Tibial artery (tissue), 4 donors: ENCODE results near the gene KTN1.

Experiments used
- DNase-seq, 2 donors: peaks; one replicate each; pipeline ENCODE4 v3.0.0-alpha.2; 2019
- H3K27ac ChIP-seq, 2 donors: fragments of 200-600 bp; sonication (generic) in 1 of 2; 1 replicate in 1 of 2; 2 replicates in 1 of 2; pipeline ENCODE4 v1.5.1; 2018 to 2019; ENCODE audit warnings: mild to moderate bottlenecking in 1 of 2
- H3K27me3 ChIP-seq, 2 donors: fragments of 200-600 bp; sonication (generic) in 1 of 2; one replicate each; pipeline versions ENCODE4 v1.5.1 to v1.6.0; 2016 to 2019
- H3K36me3 ChIP-seq, 3 donors: fragments of 200-600 bp; sonication (generic) in 2 of 3; one replicate each; pipeline ENCODE4 v1.5.1; 2016 to 2019; ENCODE audit warnings: mild to moderate bottlenecking in 2 of 3
- H3K4me1 ChIP-seq, 4 donors: fragments of 200-600 bp; sonication (generic) in 2 of 4; 1 replicate in 3 of 4; 2 replicates in 1 of 4; pipeline ENCODE4 v1.5.1; 2016 to 2019
- H3K4me3 ChIP-seq, 2 donors: fragments of 200-600 bp; sonication (generic) in 1 of 2; 1 replicate in 1 of 2; 2 replicates in 1 of 2; pipeline ENCODE4 v1.5.1; 2018 to 2019; ENCODE audit warnings: mild to moderate bottlenecking in 2 of 2
- H3K9me3 ChIP-seq, 3 donors: fragments of 200-600 bp; sonication (generic) in 1 of 3; one replicate each; pipeline ENCODE4 v1.5.1; 2016 to 2019
- CTCF ChIP-seq, 2 experiments: fragments of 200-600 bp in 1 of 2; fragments of 450-650 bp in 1 of 2; IDR thresholded peaks; one replicate each; pipeline ENCODE4 v1.5.1; 2017 to 2019; ENCODE audit warnings: antibody characterized with exemption in 2 of 2, mild to moderate bottlenecking in 1 of 2, moderate library complexity in 1 of 2
- intact Hi-C: fragments of 100-400 bp; cut with DNase I; formaldehyde crosslinking; loops from one replicate; pipeline ENCODE4 v1.15.0; 2023; ENCODE audit warnings: low total_unique reads

The KTN1 gene

GRCh38 chr14:55654243-55654642, 74.2 kb downstream of the KTN1 start:
- Histone ChIP-seq H3K27me3 (no peaks in the 10 kb centered on the region), H3K4me1 (no peaks in the 10 kb centered on the region), H3K9me3 (no peaks in the 10 kb centered on the region), H3K27ac (no peak overlapping the region), H3K36me3 (peaks cover 62 to 84% (median 70%) of the 10 kb centered on the region in 3 donors), H3K4me3 (no peak overlapping the region)
- no peak for DNase-seq
- intact Hi-C loops = no loop called here
- no peak for TF ChIP-seq CTCF (IDR thresholded peaks at IDR 0.05)

- no peaks in the 10 kb centered on the region for H3K9me3 ChIP-seq
- intact Hi-C loops = no loop called here
- H3K27me3 ChIP-seq = no peaks in the 10 kb centered on the region
- DNase-seq = no peak
- H3K36me3 ChIP-seq = peaks cover 30 to 67% (median 30%) of the 10 kb centered on the region in 3 donors
- no peak overlapping the region for H3K4me3 ChIP-seq
- no peak overlapping the region for H3K27ac ChIP-seq
- H3K4me1 ChIP-seq = peaks cover 0 to 20% (median 0%) of the 10 kb centered on the region in 4 donors
- TF ChIP-seq CTCF (IDR thresholded peaks at IDR 0.05) = no peak
Observed at GRCh38 chr14:55661029-55661428, 81.0 kb downstream of the KTN1 start.

DNA sequence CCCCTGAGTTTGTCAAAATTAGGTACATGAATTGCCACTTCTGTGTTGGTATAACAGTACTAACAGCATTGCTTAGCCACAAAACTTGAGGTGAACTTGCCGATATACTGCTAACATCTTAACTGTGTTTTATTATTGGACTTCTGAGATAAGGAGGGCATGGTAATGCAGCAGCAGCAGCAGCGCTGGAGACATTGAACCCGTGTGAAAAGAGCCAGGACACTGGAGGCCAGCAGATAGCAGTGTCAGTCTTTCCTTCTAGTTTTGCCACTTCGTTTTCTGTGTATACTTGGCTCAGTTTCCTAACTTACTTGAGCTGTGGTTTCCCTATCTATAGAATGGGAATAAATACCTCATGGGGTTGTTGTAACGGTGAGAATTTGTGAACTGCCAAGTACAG, 82.7 kb downstream of the KTN1 start:
- H3K9me3 ChIP-seq = no peaks in the 10 kb centered on the region
- H3K27ac ChIP-seq = no peak overlapping the region
- H3K36me3 ChIP-seq = peaks cover 12 to 52% (median 14%) of the 10 kb centered on the region in 3 donors
- intact Hi-C loops = no loop called here
- TF ChIP-seq CTCF (IDR thresholded peaks at IDR 0.05) = no peak
- no peak overlapping the region for H3K4me3 ChIP-seq
- peaks cover 0 to 20% (median 0%) of the 10 kb centered on the region in 4 donors for H3K4me1 ChIP-seq
- no peak for DNase-seq
- no peaks in the 10 kb centered on the region for H3K27me3 ChIP-seq

DNA sequence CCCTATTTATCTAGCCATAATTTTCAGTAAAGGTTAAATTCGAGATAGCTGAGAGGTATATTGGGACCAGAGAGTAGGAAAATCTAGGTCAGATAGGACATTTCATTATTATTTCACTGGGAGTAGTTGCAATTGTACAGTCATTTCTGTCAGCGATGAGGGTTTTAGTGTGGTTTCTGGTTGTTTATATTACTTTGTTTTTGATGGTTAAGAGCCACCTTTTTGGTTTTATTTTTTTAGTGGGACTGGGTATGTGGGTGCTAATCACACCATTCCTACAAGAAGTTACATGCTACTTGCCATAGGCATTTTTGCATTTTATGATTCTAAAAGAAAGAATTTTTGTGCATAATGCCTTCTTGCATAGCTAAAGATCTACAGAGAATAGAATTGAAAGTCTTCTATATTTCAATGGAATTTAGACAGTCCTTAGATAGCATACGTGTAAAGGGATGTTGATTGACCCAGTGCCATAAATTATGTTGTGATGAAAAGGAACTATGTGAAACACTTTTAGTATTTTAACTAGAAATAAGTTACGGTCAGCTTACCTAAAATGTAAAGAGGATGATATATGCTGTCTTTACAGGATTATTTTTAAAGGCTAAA, 85.2 kb downstream of the KTN1 start:
- intact Hi-C loops = no loop called here

GRCh38 chr14:55667801-55668200, 87.8 kb downstream of the KTN1 start:
- peaks cover 24 to 42% (median 25%) of the 10 kb centered on the region in 3 donors for H3K36me3 ChIP-seq
- H3K4me3 ChIP-seq = no peak overlapping the region
- no peak for DNase-seq
- intact Hi-C loops = no loop called here
- peaks cover 0 to 8% (median 0%) of the 10 kb centered on the region in 4 donors for H3K4me1 ChIP-seq
- H3K27ac ChIP-seq = no peak overlapping the region
- TF ChIP-seq CTCF (IDR thresholded peaks at IDR 0.05) = no peak
- H3K9me3 ChIP-seq = no peaks in the 10 kb centered on the region
- no peaks in the 10 kb centered on the region for H3K27me3 ChIP-seq

More for the DNA sequence above, 85.2 kb downstream of the KTN1 start:
- no peaks in the 10 kb centered on the region for H3K9me3 ChIP-seq
- H3K27ac ChIP-seq = no peak overlapping the region
- H3K27me3 ChIP-seq = no peaks in the 10 kb centered on the region
- no peak for DNase-seq
- no peak overlapping the region for H3K4me3 ChIP-seq
- TF ChIP-seq CTCF (IDR thresholded peaks at IDR 0.05) = no peak
- peaks cover 0 to 19% (median 0%) of the 10 kb centered on the region in 4 donors for H3K4me1 ChIP-seq
- H3K36me3 ChIP-seq = peaks cover 4 to 37% (median 9%) of the 10 kb centered on the region in 3 donors
